Activated T-helper 17 cell treated with anti-CD3 and anti-CD28 coated beads, Interleukin-2, amount 50 U/mL, for 72 hours (primary cell): ENCODE data around the gene GATB. TPM values are rescaled to one million over a fixed set of nuclear protein-coding genes. Genes with fewer than 3 reads are reported as not detected.

Experiments
- ATAC-seq: fragments of 150-1000 bp; cut with Tn5 transposase; replicated peaks from 2 replicates; pipeline ENCODE4 v1.10.0; 2021; ENCODE audit warnings: mild to moderate bottlenecking, moderate library complexity
- H3K27ac Mint-ChIP-seq: one replicate; pipeline ENCODE4 v1.8.0; 2022; ENCODE audit warnings: mixed read lengths
- H3K27me3 Mint-ChIP-seq: one replicate; pipeline ENCODE4 v1.8.0; 2022; ENCODE audit warnings: mixed read lengths
- H3K36me3 Mint-ChIP-seq: one replicate; pipeline ENCODE4 v1.8.0; 2022; ENCODE audit warnings: low read depth, mild to moderate bottlenecking, mixed read lengths
- H3K4me1 Mint-ChIP-seq: one replicate; pipeline ENCODE4 v1.8.0; 2022; ENCODE audit warnings: mixed read lengths
- H3K4me3 Mint-ChIP-seq: one replicate; pipeline ENCODE4 v1.8.0; 2022; ENCODE audit warnings: mild to moderate bottlenecking, mixed read lengths
- H3K9me3 Mint-ChIP-seq: one replicate; pipeline ENCODE4 v1.8.0; 2022; ENCODE audit warnings: mixed read lengths
- total RNA-seq, 2 donors: library from RNA; stranded (reverse); gene quantifications; one replicate each; pipeline ENCODE4 v1.2.3, GENCODE V29; 2022

GATB gene
- total RNA-seq, 2 donors from 2014 or later, result 19.1 to 24.1 TPM

- ATAC-seq, result no peak
- Mint-ChIP-seq H3K36me3 (no peaks in the 10 kb centered on the region), H3K27ac (no peak overlapping the region), H3K9me3 (no peaks in the 10 kb centered on the region), H3K4me1 (no peaks in the 10 kb centered on the region), H3K27me3 (peaks cover 25% of the 10 kb centered on the region), H3K4me3 (no peak overlapping the region)
These were observed 129.5 kb downstream of the GATB start for GRCh38 chr4:151631349-151631748.

GRCh38 chr4:151629097-151629783, 131.6 kb downstream of the GATB start:
- no peak overlapping the region for H3K27ac Mint-ChIP-seq
- no peak for ATAC-seq
- H3K4me1 Mint-ChIP-seq, result no peaks in the 10 kb centered on the region
- H3K27me3 Mint-ChIP-seq, result peaks cover 25% of the 10 kb centered on the region
- no peak overlapping the region for H3K4me3 Mint-ChIP-seq
- H3K36me3 Mint-ChIP-seq, result no peaks in the 10 kb centered on the region
- no peaks in the 10 kb centered on the region for H3K9me3 Mint-ChIP-seq

DNA sequence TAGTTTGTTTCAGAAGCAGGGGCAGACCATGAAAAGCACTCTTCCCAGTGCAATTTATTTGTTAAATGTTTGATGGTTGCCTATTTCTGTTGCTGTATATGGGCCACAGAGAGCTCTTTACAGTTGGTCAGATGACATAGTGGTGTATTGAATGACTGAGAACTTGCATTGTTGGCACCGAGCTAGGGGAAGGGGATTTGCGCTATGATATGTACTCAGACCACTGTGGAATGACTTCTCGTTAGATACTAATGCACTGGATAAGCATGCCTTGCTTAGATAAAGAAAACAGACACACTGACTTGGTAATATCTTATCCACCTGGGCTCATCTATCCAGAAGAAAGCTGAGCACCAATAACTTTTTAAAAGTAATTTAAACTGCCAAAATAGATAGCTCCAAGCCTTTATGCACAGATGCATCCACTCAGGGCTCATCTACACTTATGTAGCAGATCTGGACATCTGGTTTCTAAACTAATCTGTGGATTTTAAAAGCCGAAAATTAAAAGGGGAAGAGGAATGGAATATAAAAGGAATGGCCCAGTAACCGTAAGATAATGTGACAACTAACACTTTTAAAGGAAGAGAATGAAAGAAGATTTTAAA, 132.7 kb downstream of the GATB start:
- Mint-ChIP-seq H3K36me3 (no peaks in the 10 kb centered on the region), H3K9me3 (no peaks in the 10 kb centered on the region)
- no peak for ATAC-seq

GRCh38 chr4:151627491-151627890, 133.3 kb downstream of the GATB start:
- Mint-ChIP-seq H3K4me3 (no peak overlapping the region), H3K27me3 (peaks cover 28% of the 10 kb centered on the region), H3K27ac (no peak overlapping the region), H3K36me3 (no peaks in the 10 kb centered on the region), H3K4me1 (no peaks in the 10 kb centered on the region), H3K9me3 (no peaks in the 10 kb centered on the region)
- ATAC-seq, result no peak

More for the DNA sequence above, 132.7 kb downstream of the GATB start:
- Mint-ChIP-seq H3K27ac (no peak overlapping the region), H3K27me3 (peaks cover 30% of the 10 kb centered on the region), H3K4me3 (no peak overlapping the region), H3K4me1 (no peaks in the 10 kb centered on the region)

GRCh38 chr4:151626751-151627150, 134.1 kb downstream of the GATB start:
- no peaks in the 10 kb centered on the region for H3K9me3 Mint-ChIP-seq
- H3K27me3 Mint-ChIP-seq, result peaks cover 32% of the 10 kb centered on the region
- H3K4me1 Mint-ChIP-seq, result no peaks in the 10 kb centered on the region
- ATAC-seq, result no peak
- H3K27ac Mint-ChIP-seq, result no peak overlapping the region
- H3K4me3 Mint-ChIP-seq, result no peak overlapping the region
- no peaks in the 10 kb centered on the region for H3K36me3 Mint-ChIP-seq

DNA sequence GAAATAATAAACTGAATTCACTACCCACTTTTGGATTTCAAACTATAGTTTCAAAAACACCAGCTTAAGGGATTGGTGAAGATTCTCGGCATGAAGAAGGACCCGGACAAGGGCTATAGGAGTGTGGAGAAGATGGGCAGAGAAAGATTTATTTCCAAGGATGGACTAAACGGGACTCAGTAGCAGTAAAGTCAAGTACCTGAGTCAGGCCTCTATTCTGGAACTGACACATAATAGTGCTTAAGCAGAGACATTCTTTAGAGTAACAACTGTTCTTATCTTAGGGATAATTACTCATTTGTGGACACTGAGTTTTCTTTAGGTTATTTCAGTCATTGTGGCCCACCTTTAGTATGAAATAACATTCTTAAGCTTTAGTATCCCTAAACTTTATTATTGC, 134.6 kb downstream of the GATB start:
- H3K27me3 Mint-ChIP-seq, result peaks cover 30% of the 10 kb centered on the region
- H3K36me3 Mint-ChIP-seq, result no peaks in the 10 kb centered on the region
- no peak overlapping the region for H3K4me3 Mint-ChIP-seq
- no peaks in the 10 kb centered on the region for H3K9me3 Mint-ChIP-seq
- ATAC-seq, result no peak
- no peak overlapping the region for H3K27ac Mint-ChIP-seq
- H3K4me1 Mint-ChIP-seq, result no peaks in the 10 kb centered on the region

- Mint-ChIP-seq H3K27me3 (peaks cover 27% of the 10 kb centered on the region), H3K4me3 (no peak overlapping the region), H3K27ac (no peak overlapping the region), H3K9me3 (no peaks in the 10 kb centered on the region), H3K4me1 (no peaks in the 10 kb centered on the region), H3K36me3 (no peaks in the 10 kb centered on the region)
- ATAC-seq, result no peak
These were observed 135.9 kb downstream of the GATB start for GRCh38 chr4:151624626-151625565.
